C4-2B (cell line): ENCODE results near the gene ABO.

Source experiments
- CTCF ChIP-seq: fragments of 450-650 bp; conservative IDR thresholded peaks from 2 replicates; pipeline ENCODE4 v1.5.1; 2017; ENCODE audit warnings: mild to moderate bottlenecking
- ZFX ChIP-seq: fragments of 450-650 bp; IDR thresholded peaks from 2 replicates; pipeline ENCODE4 v1.6.1; 2017

- no peak for TF ChIP-seq CTCF
- TF ChIP-seq ZFX: no peak
Measured at GRCh38 chr9:133307301-133307700, 32.3 kb upstream of the ABO start.
